NCI-H2029 treated with DMSO at 0.1 percent for 48 hours (cell line): ENCODE data around the gene BIN2.

ENCODE experiments used
- DNase-seq: peaks from one replicate; lab custom pipeline; 2025; lab: John Stamatoyannopoulos, UW

BIN2 gene

DNA sequence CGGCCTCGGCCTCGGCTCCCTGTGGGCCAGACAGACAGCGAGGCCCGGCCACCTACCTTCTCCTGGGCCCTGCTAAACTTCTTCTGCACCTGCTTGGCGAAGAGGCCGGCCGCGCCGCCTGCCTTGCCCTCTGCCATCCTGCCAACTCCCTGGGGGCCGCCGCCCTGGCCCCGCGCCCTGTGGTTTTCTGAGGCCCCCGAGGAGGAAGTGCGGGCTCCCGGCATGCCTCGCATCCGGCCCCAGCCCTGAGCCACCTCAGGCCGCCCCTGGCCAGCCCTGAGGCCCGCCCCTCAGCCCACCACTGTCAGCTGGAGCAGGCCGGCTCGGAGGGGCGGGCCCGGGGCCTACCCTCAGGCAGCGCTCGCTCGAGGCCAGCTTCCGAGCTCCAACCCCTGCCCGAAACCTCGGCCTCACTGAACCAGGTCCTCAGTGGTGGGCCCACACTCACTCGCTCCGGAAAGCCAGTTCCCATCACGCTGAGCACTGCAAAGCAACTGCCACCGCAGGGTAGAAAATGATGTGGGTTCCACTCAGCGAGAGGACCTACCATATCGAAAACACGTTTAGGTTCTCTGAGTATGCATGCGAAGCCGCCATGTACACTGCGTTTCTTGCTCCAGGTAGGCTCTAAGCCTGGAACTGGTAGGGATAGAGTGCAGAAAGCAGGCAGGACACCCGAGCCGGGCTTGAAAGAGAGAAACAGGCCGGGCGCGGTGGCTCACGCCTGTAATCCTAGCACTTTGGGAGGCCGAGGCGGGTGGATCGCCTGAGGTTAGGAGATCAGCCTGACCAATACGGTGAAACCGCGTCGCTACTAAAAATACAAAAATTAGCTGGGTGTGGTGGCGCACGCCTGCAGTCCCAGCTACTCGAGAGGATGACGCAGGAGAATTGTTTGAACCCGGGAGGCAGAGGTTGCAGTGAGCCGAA lies at the start of gene BIN2:
Gene BIN2 (minus strand): TSS at position 209 of the 930 bp plus-strand sequence. CDS start 72 bp downstream, at position 137.
- DNase-seq = no peak

- no peak for DNase-seq
Measured at GRCh38 chr12:51373187-51373586, 49.2 kb upstream of the BIN2 start.

DNA sequence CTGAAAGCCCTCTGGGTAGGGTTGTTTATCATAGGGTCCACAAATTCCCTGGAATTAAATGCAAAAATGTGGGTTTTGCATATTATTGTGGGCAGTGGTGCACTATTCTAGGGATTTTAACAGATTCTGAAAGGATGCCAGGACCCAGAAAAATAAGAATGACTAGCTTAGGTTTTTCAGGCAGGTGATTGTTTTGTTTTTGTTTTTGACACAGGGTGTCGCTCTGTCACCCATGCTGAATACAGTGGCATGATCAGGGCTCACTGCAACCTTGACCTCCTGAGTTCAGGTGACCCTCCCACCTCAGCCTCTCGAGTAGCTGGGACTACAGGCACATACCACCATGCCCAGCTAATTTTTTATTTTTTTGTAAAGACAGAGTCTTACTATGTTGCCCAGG lies 48.0 kb upstream of the BIN2 start:
- no peak for DNase-seq

DNA sequence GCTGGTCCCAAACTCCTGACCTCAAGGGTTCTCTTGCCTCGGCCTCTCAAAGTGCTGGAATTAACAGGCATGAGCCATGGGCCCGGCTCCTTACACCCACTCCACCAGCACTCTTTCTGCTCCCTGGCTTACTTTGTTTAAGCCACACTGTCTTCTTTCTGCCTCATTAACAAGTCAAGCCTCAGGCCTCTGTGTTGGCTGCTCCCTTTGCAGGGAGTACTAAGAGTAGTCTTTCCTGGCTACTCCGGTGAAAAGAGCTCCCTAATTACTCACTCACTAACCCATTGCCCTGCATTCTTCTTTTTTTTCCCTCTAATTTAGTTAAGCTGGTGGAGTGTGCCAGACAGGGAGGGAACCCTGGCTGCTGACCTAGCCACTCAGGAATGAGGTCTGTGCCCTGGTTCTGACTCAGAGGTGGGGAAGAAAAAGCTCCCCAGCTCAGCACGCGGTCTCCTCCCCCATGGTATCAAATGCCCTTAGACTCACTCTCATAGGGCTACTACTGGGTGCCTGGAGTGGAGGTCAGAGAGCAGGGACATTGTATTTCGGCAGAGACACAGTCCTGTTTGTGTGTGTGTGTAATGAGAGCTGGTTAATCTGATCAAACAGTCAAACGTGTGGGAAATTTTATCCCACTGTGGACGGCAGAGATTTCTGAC lies 47.5 kb upstream of the BIN2 start:
- DNase-seq = no peak

DNA sequence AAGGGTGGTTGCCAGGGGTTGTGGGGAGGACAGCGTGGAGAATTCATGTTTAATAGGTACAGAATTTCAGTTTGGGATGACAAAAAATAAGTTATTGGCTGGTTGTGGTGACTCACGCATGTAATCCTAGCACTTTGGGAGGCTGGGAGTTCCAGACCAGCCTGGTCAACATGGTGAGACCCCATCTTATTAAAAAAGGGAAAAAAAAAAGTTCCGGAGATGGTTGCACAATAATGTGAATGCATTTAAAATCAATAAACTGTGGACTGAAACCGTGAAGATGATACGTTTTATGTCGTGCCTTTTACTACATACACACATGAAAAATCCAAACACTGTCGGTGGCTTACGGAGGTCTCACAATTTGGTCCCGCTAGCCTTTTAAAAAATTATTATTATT lies 46.7 kb upstream of the BIN2 start:
- no peak for DNase-seq

DNA sequence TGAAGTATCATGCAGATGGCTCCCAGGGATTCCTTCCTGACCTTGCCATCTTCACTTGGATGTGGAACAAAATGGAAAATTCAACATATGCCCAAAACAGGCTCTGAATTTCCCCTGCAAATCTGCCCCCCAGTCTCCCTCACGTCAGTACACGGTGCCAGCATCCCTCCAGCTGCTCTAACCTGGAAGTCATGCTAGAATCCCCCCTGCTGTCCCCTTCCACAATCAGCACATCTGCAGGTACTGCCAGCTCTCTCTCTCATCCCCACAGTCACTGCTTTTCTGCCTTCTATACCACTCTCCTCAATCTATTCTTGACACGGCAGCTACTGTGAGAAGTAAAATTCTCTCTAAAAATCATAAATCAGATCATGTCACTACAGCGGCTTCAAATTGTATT lies 45.6 kb upstream of the BIN2 start:
- DNase-seq = no peak

GRCh38 chr12:51368640-51369517 lies 44.9 kb upstream of the BIN2 start:
- no peak for DNase-seq

DNA sequence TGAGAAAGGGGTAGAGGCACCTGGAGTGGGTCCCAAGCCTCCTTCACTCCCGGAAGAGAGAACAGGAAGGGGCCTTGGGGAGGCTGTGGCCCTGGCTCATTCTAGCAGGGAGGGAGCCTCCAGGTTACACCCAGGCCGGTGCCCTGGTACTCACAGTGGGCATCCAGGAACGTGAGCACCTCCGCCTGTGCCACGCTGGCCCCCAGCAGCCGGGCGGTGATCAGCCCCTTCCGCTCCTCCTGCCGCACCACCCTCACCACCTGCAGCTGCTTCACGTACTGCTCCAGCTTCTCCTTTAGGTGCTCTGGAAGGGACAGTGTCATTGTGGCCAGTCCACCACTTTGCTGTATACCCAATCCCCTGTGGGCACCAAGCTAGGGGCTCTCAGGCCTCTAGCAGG lies 41.3 kb upstream of the BIN2 start:
- DNase-seq = no peak

DNA sequence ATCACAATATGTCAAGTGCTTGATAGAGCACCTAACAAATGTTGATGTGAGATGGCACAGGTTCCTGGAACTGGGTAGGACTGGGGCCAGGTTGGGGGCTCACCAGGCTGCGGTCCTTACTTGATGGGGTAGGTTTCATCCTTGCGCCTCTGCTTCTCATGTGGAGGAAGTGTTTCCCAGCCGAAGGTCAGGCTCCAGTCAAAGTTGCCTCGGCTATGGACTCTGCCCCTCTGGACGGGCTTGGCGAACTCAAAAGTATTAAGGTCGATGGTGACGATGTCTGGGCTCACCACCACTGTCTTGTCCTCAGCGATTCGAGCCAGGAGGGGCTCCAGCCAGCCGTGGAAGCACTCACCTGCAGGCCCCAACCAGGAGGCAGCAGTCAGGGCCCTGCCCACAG lies 40.0 kb upstream of the BIN2 start:
- DNase-seq = no peak

DNA sequence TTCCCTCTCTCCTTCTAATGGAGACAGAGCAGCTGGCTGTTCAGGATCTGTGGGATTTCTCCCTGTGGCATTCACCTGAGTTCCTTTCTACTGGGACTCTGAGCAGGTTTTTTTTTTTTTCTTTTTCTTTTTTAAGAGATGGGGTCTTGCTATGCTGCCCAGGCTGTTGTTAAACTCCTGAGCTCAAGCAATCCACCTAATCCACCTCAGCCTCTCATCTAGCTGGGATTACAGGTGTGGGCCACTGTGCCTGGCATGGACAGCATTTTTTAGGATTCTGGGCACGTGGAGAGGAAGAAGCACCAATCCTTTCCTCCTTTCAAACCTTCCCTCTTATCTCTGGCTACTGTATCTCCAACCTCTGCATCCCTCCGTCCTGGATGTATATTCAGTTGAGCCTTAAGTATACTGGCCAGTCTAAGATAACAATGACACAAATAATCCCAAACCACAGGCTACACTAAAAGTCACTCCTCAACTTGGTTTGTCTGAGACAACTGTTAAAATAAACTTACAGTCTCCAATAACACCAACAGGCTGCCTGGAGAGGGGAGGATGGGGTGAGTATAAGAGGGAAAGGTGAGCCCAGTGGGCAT lies 38.9 kb upstream of the BIN2 start:
- no peak for DNase-seq

GRCh38 chr12:51362307-51362706 lies 38.3 kb upstream of the BIN2 start:
- no peak for DNase-seq

- no peak for DNase-seq
Measured at GRCh38 chr12:51361161-51362016, 37.4 kb upstream of the BIN2 start.

GRCh38 chr12:51360315-51360714 lies 36.3 kb upstream of the BIN2 start:
- no peak for DNase-seq

DNA sequence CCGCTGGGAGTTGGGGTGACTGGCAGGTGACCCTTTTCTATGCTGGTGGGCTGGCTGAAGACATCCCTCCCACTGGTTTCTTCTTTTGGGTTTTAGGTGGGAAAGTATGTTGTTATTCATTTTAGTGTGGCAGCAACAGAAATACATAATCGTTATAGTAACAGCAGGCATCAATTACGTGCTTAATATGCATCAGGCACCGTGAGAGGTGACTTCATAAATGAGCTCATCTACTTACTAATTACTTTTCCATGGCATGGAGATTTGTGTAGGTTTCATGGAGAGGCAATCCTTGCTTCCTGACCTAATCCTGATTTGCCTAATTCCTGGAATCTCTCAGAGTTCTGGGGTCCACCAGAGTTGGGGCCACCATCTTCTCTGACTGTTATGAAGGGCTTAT lies 35.9 kb upstream of the BIN2 start:
- no peak for DNase-seq

DNA sequence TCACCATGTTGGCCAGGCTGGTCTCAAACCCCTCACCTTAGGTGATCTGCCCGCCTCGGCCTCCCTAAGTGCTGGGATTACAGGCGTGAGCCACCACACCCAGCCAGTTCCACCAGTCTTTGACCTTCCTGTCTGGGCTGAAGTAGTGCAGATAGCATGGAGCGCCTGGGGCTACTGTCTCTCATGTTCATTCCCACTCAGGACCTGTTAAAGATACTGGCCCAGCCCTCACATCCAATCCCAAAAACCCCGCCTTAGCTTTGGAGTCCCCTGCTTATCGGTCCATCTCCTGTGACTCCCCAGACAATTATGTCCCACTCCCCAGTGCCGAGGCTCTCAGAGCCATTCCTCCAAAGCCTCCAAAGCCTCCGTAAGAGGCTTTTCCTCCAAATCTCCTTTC lies 34.5 kb upstream of the BIN2 start:
- no peak for DNase-seq

DNA sequence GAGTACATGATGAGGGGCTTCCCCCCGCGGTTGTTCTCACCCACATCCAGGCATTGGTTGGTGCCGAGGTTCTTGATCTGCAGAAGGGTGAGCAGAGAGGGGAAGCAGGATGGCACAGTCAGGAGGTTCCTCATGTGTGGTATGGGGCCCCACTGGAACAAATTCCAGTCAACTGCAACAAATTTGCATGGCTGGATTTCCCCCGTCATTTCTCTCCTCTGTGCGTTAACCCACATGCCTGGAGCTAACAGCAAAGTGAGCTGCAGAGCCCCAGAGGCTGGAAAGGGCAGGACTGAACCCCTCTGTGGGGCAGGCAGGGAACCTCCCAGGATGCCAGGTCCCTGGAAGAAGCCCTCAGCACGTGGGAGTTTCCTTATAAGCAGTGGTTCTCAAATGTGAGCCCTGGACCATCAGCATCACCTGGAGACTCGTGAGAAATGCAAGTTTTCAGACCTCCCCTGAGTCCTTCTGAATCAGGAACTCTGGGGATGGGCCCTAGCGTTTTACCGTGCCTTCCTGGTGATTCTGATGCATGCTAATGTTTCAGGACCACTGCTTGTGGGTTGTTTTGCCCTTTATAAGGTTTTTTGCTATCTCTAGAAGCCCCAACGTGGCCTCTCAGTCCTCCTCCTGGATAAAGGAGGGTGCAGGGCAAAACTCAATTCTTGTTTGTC lies 33.5 kb upstream of the BIN2 start:
- DNase-seq = no peak

GRCh38 chr12:51351913-51352532 lies 28.0 kb upstream of the BIN2 start:
- peak; percentile 14 for DNase-seq

DNA sequence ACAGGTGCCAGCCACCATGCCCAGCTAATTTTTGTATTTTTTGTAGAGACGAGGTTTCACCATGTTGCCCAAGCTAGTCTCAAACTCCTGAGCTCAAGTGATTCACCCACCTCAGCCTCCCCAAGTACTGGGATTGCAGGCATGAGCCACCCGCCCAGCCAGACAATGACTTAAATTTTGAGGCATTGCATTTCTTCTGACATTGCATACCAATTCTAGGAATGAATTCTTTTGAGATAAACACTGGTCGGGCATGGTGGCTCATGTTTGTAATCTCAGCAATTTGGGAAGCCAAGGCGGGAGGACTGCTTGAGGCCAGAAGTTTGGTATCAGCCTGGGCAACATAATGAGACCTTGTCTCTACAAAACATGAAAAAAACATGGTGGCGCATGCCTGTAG lies 25.1 kb upstream of the BIN2 start:
- DNase-seq = no peak

DNA sequence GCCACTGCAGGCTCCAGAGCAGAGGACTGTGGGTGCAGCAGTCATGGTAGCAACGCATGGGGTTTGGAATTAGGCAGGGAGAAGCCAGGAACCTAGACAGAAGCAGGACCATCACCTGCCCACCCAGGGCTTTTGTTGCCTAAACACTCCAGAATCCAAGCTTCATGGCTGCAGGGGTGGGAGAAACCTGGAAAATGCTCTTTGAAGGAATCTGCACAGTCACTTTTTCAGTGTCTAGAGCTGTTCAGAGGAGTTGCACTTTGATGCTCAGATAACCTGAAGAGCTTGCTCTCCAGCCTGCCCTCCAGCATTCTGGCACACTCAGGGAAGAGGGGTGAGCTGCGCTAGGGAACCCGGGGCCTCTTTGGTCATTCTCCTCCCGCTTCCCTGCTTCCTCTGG lies 24.1 kb upstream of the BIN2 start:
- no peak for DNase-seq

GRCh38 chr12:51346581-51346980 lies 22.6 kb upstream of the BIN2 start, which contains the start of gene CELA1:
Gene CELA1 (minus strand): TSS chr12:51346679. CDS start chr12:51346638, 41 bp downstream.
- no peak for DNase-seq
